ENCODE results near the gene THSD4.
A peak's percentile ranks its signal among the peaks of the same experiment; 100 is the strongest.

THSD4 gene

GRCh38 chr15:71566226-71566625 lies 451.0 kb downstream of the THSD4 start:
- no peak for TF ChIP-seq CTCF (conservative IDR thresholded peaks at IDR 0.05)

GRCh38 chr15:71567173-71567572 lies 451.9 kb downstream of the THSD4 start:
- TF ChIP-seq CTCF (conservative IDR thresholded peaks at IDR 0.05) = no peak
- H3K27ac ChIP-seq = no peak overlapping the region

More at GRCh38 chr15:71566226-71566625, 451.0 kb downstream of the THSD4 start:
- no peak overlapping the region for H3K27ac ChIP-seq

GRCh38 chr15:71568227-71568626 lies 453.0 kb downstream of the THSD4 start:
- no peak for TF ChIP-seq CTCF (conservative IDR thresholded peaks at IDR 0.05)
- H3K27ac ChIP-seq = no peak overlapping the region

GRCh38 chr15:71570736-71571135 lies 455.5 kb downstream of the THSD4 start:
- TF ChIP-seq CTCF (conservative IDR thresholded peaks at IDR 0.05) = no peak
- H3K27ac ChIP-seq = no peak overlapping the region

- TF ChIP-seq CTCF (conservative IDR thresholded peaks at IDR 0.05) = no peak
- H3K27ac ChIP-seq = no peak overlapping the region
Observed at GRCh38 chr15:71571641-71572040, 456.4 kb downstream of the THSD4 start.

GRCh38 chr15:71572452-71573053 lies 457.3 kb downstream of the THSD4 start:
- peak overlapping the region; percentile 20; the same call in 1 of the 2 replicates for H3K27ac ChIP-seq
- TF ChIP-seq CTCF (conservative IDR thresholded peaks at IDR 0.05) = peak; percentile 49

- H3K27ac ChIP-seq = no peak overlapping the region
- no peak for TF ChIP-seq CTCF (conservative IDR thresholded peaks at IDR 0.05)
Observed at GRCh38 chr15:71573599-71573998, 458.3 kb downstream of the THSD4 start.

Measured in VCaP (cell line).